Measurements from ENCODE around the gene GNAI3. TPM values are rescaled to one million over a fixed set of nuclear protein-coding genes. Genes with fewer than 3 reads are reported as not detected.

Gene GNAI3
- total and polyA plus RNA-seq, 2 of the 13 experiments (the other 11 are each of a cell fraction or from before 2014, with no cell fraction given), result 4.3 to 9.0 TPM

- 0 out of 2 replicates have a peak, but pooled peaks have one; percentile 77 for TF ChIP-seq ZNF138 (CRISPR knock-in tag; IDR thresholded peaks at IDR 0.05; ENCODE audit: low read depth)
- TF ChIP-seq SP140L (CRISPR knock-in tag; IDR thresholded peaks at IDR 0.05; ENCODE audit: borderline replicate concordance), result no peak
- no peak for TF ChIP-seq RCOR2 (CRISPR knock-in tag; IDR thresholded peaks at IDR 0.05)
- TF ChIP-seq MAFG (CRISPR knock-in tag; IDR thresholded peaks at IDR 0.05), result no peak
- TF ChIP-seq ZSCAN21 (CRISPR knock-in tag; IDR thresholded peaks at IDR 0.05; ENCODE audit: borderline replicate concordance), result peak; percentile 56; the same call in 1 of the 2 replicates
- TF ChIP-seq ZFP36L2 (CRISPR knock-in tag; IDR thresholded peaks at IDR 0.05), result no peak
- TF ChIP-seq ZNF782 (CRISPR knock-in tag; IDR thresholded peaks at IDR 0.05; ENCODE audit: borderline replicate concordance), result no peak
- TF ChIP-seq MLX (CRISPR knock-in tag; IDR thresholded peaks at IDR 0.05), result no peak
- 0 out of 2 replicates have a peak, but pooled peaks have one; percentile 16 for TF ChIP-seq KLF11 (CRISPR knock-in tag; IDR thresholded peaks at IDR 0.05)
- no peak for TF ChIP-seq ZNF75D (CRISPR knock-in tag; IDR thresholded peaks at IDR 0.05; ENCODE audit: borderline replicate concordance)
- no peak for TF ChIP-seq CENPX (CRISPR knock-in tag; IDR thresholded peaks at IDR 0.05)
- TF ChIP-seq ZNF24 (IDR thresholded peaks at IDR 0.05), result no peak
- TF ChIP-seq ZNF282 (IDR thresholded peaks at IDR 0.05; ENCODE audit: partially characterized antibody), result no peak
- peak; percentile 25; the same call in 1 of the 2 replicates for TF ChIP-seq IRF1 (CRISPR knock-in tag; IDR thresholded peaks at IDR 0.05; ENCODE audit: low read depth)
- no peak for TF ChIP-seq MAFF (IDR thresholded peaks at IDR 0.05; ENCODE audit: low read depth, low read length)
- TF ChIP-seq KDM6A (CRISPR knock-in tag; IDR thresholded peaks at IDR 0.05; ENCODE audit: low read depth), result no peak
- TF ChIP-seq ZNF335 (CRISPR knock-in tag; IDR thresholded peaks at IDR 0.05), result no peak
- no peak for TF ChIP-seq ZFYVE20 (CRISPR knock-in tag; IDR thresholded peaks at IDR 0.05; ENCODE audit: borderline replicate concordance, low read depth)
- no peak for TF ChIP-seq NBN (conservative IDR thresholded peaks at IDR 0.05)
- TF ChIP-seq DR1 (CRISPR knock-in tag; IDR thresholded peaks at IDR 0.05), result peak; percentile 94
- TF ChIP-seq KAT8 (CRISPR knock-in tag; IDR thresholded peaks at IDR 0.05), result peak; percentile 95
- TF ChIP-seq KLF6 (CRISPR knock-in tag; IDR thresholded peaks at IDR 0.05), result peak; percentile 40; the same call in 1 of the 2 replicates
- no peak; the same call in 1 of the 2 replicates for TF ChIP-seq ZNF547 (CRISPR knock-in tag; IDR thresholded peaks at IDR 0.05)
- peak; percentile 60; the same call in 1 of the 2 replicates for TF ChIP-seq ZNF350 (CRISPR knock-in tag; IDR thresholded peaks at IDR 0.05; ENCODE audit: borderline replicate concordance, low read depth)
- peak; percentile 38; the same call in 1 of the 2 replicates for TF ChIP-seq ZSCAN25 (CRISPR knock-in tag; IDR thresholded peaks at IDR 0.05)
- no peak for TF ChIP-seq ZNF720 (CRISPR knock-in tag; IDR thresholded peaks at IDR 0.05)
- no peak for TF ChIP-seq SSRP1 (CRISPR knock-in tag; IDR thresholded peaks at IDR 0.05)
- TF ChIP-seq JUN (CRISPR knock-in tag; IDR thresholded peaks at IDR 0.05), result 0 out of 2 replicates have a peak, but pooled peaks have one; percentile 45
- TF ChIP-seq ZNF414 (CRISPR knock-in tag; IDR thresholded peaks at IDR 0.05), result no peak
- no peak for TF ChIP-seq MTERF4 (CRISPR knock-in tag; IDR thresholded peaks at IDR 0.05)
Observed at GRCh38 chr1:109548321-109549267, at the start of gene GNAI3 (continued).
